Measurements from ENCODE around the gene GABARAP. TPM values are rescaled to one million over a fixed set of nuclear protein-coding genes. Genes with fewer than 3 reads are reported as not detected.
A peak's percentile ranks its signal among the peaks of the same experiment; 100 is the strongest.

Gene GABARAP
- total and polyA plus RNA-seq, 2 of the 8 experiments (the other 6 are each of a cell fraction or from before 2014, with no cell fraction given): 252 to 581 TPM

- no peaks in the 10 kb centered on the region for H3K79me1 ChIP-seq (ENCODE audit: low read depth, low read length)
- H3K4me3 ChIP-seq (ENCODE audit: extremely low read depth in 1 of 4, insufficient read depth in 2 of 4, low read depth in 3 of 4, low read length in 4 of 4): peak overlapping the region; percentile 76 to 83 (median 78)
- H4K91ac ChIP-seq (replicated peaks; ENCODE audit: insufficient read length, low read length): no peak overlapping the region
- H4K5ac ChIP-seq (ENCODE audit: insufficient read length, low read depth, low read length): no peak overlapping the region
- H3K4me2 ChIP-seq (ENCODE audit: insufficient read depth in 1 of 2, low read depth in 2 of 2, low read length in 2 of 2): peak overlapping the region; percentile 45 to 100
- ChIA-PET POLR2A (ENCODE audit: partially characterized antibody) (interaction anchor here (0.6 to 7.7 kb wide), 24 partner anchors 9 to 291 kb away, joined by 3 to 94 read pairs (median 6); partner anchors contain the start of genes ACADVL, CLDN7, CTDNEP1 and DLG4), CTCF (ENCODE audit: partially characterized antibody) (interaction anchor here (0.5 to 4.8 kb wide), 18 partner anchors 9 to 303 kb away, joined by 3 to 46 read pairs (median 4); partner anchors contain the start of genes ACAP1, GABARAP, GPS2 and TMEM95)
- no peak overlapping the region; the same call in 1 of the 2 replicates for H2BK5ac ChIP-seq (ENCODE audit: low read depth, low read length)
- no peak overlapping the region for H3K27ac ChIP-seq (ENCODE audit: low read depth, low read length)
- peaks cover 0 to 20% (median 8%) of the 10 kb centered on the region in 4 experiments; a peak in 5 of 7 replicates for H3K4me1 ChIP-seq (replicated peaks in 1 of 4; ENCODE audit: control insufficient read depth in 3 of 4, insufficient read depth in 4 of 4, low read length in 3 of 4)
- H3K9me3 ChIP-seq (ENCODE audit: insufficient read depth in 2 of 2, low read depth in 1 of 2, low read length in 1 of 2): no peaks in the 10 kb centered on the region
- H2BK15ac ChIP-seq (ENCODE audit: low read length): 0 out of 2 replicates have a peak overlapping the region, but pooled peaks have one; percentile 72
- peak overlapping the region; percentile 54; the same call in 1 of the 2 replicates for H2AFZ ChIP-seq (ENCODE audit: low read length)
- H3K79me2 ChIP-seq (ENCODE audit: control insufficient read depth in 1 of 2, insufficient read depth in 2 of 2, low read length in 2 of 2): no peaks in the 10 kb centered on the region
- no peak overlapping the region for H3K56ac ChIP-seq (replicated peaks; ENCODE audit: insufficient read length, low read depth, low read length)
- whole genome bisulfite sequencing, 2 experiments (ENCODE audit: extremely low coverage in 1 of 2, insufficient coverage in 1 of 2, insufficient read length in 1 of 2, insufficient replicate concordance in 2 of 2, low coverage in 1 of 2, low lambda C conversion rate in 2 of 2, missing lambda C conversion rate in 1 of 2): 6% methylated on average over 31 of the region's 43 CpGs; no CpG with 5 or more reads in 1 of the 2 experiments
- DNase-seq (ENCODE audit: low read depth in 1 of 2, low spot score in 2 of 2) (peak in 1 of 2 experiments; percentile 72), FAIRE-seq (no peak)
- H2BK12ac ChIP-seq (ENCODE audit: low read depth, low read length): peak overlapping the region; percentile 27; the same call in 1 of the 2 replicates
- peaks cover 0 to 6% (median 3%) of the 10 kb centered on the region in 4 experiments; a peak in 3 of 8 replicates for H3K36me3 ChIP-seq (ENCODE audit: control insufficient read depth in 2 of 4, insufficient read depth in 4 of 4, low read length in 3 of 4)
- H4K20me1 ChIP-seq (replicated peaks in 1 of 2; ENCODE audit: control insufficient read depth in 1 of 2, insufficient read depth in 2 of 2, low read length in 2 of 2): peaks cover 0 to 7% of the 10 kb centered on the region in 2 experiments
- peaks cover 0 to 13% (median 7%) of the 10 kb centered on the region in 4 experiments; a peak in 6 of 7 replicates for H3K27me3 ChIP-seq (replicated peaks in 1 of 4; ENCODE audit: control insufficient read depth in 3 of 4, extremely low read depth in 1 of 4, insufficient read depth in 3 of 4, low read length in 3 of 4)
- no peak overlapping the region for H3K14ac ChIP-seq (ENCODE audit: insufficient read length)
- H3K23ac ChIP-seq (ENCODE audit: insufficient read length): no peak overlapping the region
- peaks cover 11% of the 10 kb centered on the region for H3K23me2 ChIP-seq (ENCODE audit: low read depth, low read length)
- H3K9ac ChIP-seq (replicated peaks in 1 of 4; ENCODE audit: extremely low read depth in 1 of 4, low read depth in 3 of 4, low read length in 3 of 4): peak overlapping the region; percentile 46 to 75 (median 66)
- peak overlapping the region; percentile 22; the same call in 1 of the 2 replicates for H4K8ac ChIP-seq (ENCODE audit: extremely low read depth, insufficient read depth, low read length)
- H2AK5ac ChIP-seq (ENCODE audit: low read depth, low read length): no peak overlapping the region
- H2BK20ac ChIP-seq (ENCODE audit: low read length): no peak overlapping the region
- no peak overlapping the region; the same call in 1 of the 2 replicates for H3K18ac ChIP-seq (ENCODE audit: extremely low read depth, low read length)
- H2BK120ac ChIP-seq (replicated peaks; ENCODE audit: low read depth, low read length): no peak overlapping the region
- no peak overlapping the region for H3K4ac ChIP-seq (replicated peaks; ENCODE audit: insufficient read length, low read depth, low read length)
- TF ChIP-seq CBX5 (IDR thresholded peaks at IDR 0.05; ENCODE audit: low read depth, low read length) (no peak), KDM4A (IDR thresholded peaks at IDR 0.05; ENCODE audit: low read depth, low read length, severe bottlenecking) (peak; percentile 10), RBBP5 (IDR thresholded peaks at IDR 0.05; ENCODE audit: borderline replicate concordance, low read depth, low read length) (0 out of 2 replicates have a peak, but pooled peaks have one; percentile 37), JUN (IDR thresholded peaks at IDR 0.05; ENCODE audit: low read depth, low read length) (no peak), MAX (IDR thresholded peaks at IDR 0.05) (no peak), POLR2AphosphoS5 (IDR thresholded peaks at IDR 0.05; ENCODE audit: low read depth, low read length) (no peak), TBP (IDR thresholded peaks at IDR 0.05; ENCODE audit: low read depth, low read length) (no peak), BACH1 (IDR thresholded peaks at IDR 0.05; ENCODE audit: low read length) (no peak), SP4 (IDR thresholded peaks at IDR 0.05; ENCODE audit: low read length) (no peak), CHD1 (IDR thresholded peaks at IDR 0.05; ENCODE audit: low read depth, low read length) (no peak), NANOG (IDR thresholded peaks at IDR 0.05; ENCODE audit: insufficient read depth, low read depth, low read length, poor library complexity, severe bottlenecking) (no peak)
Observed at GRCh38 chr17:7281953-7282751, 39.9 kb upstream of the GABARAP start.
